BJ (cell line): Measurements from ENCODE around the gene ZNF862. TPM values are rescaled to one million over a fixed set of nuclear protein-coding genes. Genes with fewer than 3 reads are reported as not detected.

Experiments used
- CTCF ChIA-PET: fragments of 350-600 bp; formaldehyde crosslinking; extraction: SDS; loops from one replicate; lab custom pipeline; 2021; ENCODE audit warnings: antibody characterized with exemption, inconsistent platforms; lab: Yijun Ruan, JAX
- POLR2A ChIA-PET: fragments of 300-600 bp; sonication (Branson Sonifier 250); formaldehyde crosslinking; extraction: SDS; loops from one replicate; lab custom pipeline; 2021; ENCODE audit warnings: antibody characterized with exemption; lab: Charles Lee
- DNase-seq: peaks from one replicate; pipeline ENCODE4 v3.0.0-alpha.2; 2011; ENCODE audit warnings: low read depth
- H3K27me3 ChIP-seq: 2 replicates; pipeline ENCODE4 v1.6.0; 2011; ENCODE audit warnings: low read length; ENCODE audit not compliant: control insufficient read depth, insufficient read depth
- H3K36me3 ChIP-seq: 2 replicates; pipeline ENCODE4 v1.5.1; 2011; ENCODE audit warnings: low read length; ENCODE audit not compliant: control insufficient read depth, insufficient read depth
- H3K4me3 ChIP-seq: 2 replicates; pipeline ENCODE4 v1.5.1; 2011; ENCODE audit warnings: low read depth, mild to moderate bottlenecking, control low read depth, low read length
- CTCF ChIP-seq: IDR thresholded peaks from 2 replicates; pipeline ENCODE4 v1.5.1; 2011; ENCODE audit warnings: low read depth, mild to moderate bottlenecking, control low read depth, inconsistent platforms, low read length, moderate library complexity; ENCODE audit not compliant: insufficient read depth
- polyA plus RNA-seq: library from polyadenylated mRNA; depleted of rRNA; stranded (reverse); fragments of >200 nt; gene quantifications from 2 replicates; pipeline ENCODE4 v1.2.3, GENCODE V29; 2011

The ZNF862 gene
- polyA plus RNA-seq, 1 experiment, result 20.4 TPM

GRCh38 chr7:149855361-149856305 lies 17.5 kb downstream of the ZNF862 start:
- DNase-seq, result peak; percentile 41
- CTCF ChIA-PET, result no interaction called here
- no peak for TF ChIP-seq CTCF
- Histone ChIP-seq H3K36me3 (peaks cover 9% of the 10 kb centered on the region), H3K4me3 (no peak overlapping the region), H3K27me3 (no peaks in the 10 kb centered on the region)
- POLR2A ChIA-PET, result no interaction called here

DNA sequence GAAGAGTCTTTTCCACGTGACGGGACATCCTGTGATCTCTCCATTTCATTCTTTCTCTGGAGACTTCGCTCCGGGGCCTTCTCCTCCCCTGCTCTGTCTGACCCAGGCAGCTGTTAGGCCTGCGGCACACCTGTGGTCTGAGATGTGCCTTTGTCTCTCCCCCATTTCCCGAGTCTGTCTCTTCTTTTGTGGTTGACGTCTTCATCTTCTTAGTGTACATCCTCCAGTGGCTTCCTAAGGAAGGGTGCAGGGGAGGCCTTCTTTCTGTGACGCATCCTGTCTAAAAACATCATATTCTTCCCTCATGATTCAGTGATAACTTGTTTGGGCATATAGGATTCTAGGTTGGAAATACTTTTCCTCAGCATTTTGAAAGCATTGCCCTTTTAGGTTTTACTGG lies 18.4 kb downstream of the ZNF862 start:
- no peak for DNase-seq
- TF ChIP-seq CTCF, result no peak
- ChIA-PET CTCF (no interaction called here), POLR2A (no interaction called here)
- Histone ChIP-seq H3K4me3 (no peak overlapping the region), H3K27me3 (no peaks in the 10 kb centered on the region), H3K36me3 (peaks cover 14% of the 10 kb centered on the region)

DNA sequence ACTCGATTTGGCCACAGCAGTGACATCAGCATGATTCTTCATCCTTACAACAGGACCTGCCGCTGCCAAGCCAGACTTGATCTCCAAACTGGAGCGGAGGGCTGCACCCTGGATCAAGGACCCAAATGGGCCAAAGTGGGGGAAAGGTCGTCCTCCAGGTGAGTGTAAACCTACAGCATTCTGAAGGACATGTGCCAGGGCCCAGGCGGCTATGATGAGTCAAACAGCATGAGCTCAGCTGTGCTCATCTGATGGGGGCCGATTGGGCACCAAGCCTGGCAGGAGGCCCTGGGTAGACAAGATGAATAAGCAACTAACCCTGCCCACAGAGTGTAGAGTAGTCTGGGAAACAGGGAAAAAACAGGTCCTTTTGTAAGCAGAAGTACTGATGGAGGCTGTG lies 21.2 kb downstream of the ZNF862 start:
- H3K27me3 ChIP-seq, result no peaks in the 10 kb centered on the region
- TF ChIP-seq CTCF, result no peak
- ChIA-PET POLR2A (no interaction called here), CTCF (no interaction called here)
- H3K36me3 ChIP-seq, result peaks cover 22% of the 10 kb centered on the region
- DNase-seq, result no peak
- H3K4me3 ChIP-seq, result no peak overlapping the region

DNA sequence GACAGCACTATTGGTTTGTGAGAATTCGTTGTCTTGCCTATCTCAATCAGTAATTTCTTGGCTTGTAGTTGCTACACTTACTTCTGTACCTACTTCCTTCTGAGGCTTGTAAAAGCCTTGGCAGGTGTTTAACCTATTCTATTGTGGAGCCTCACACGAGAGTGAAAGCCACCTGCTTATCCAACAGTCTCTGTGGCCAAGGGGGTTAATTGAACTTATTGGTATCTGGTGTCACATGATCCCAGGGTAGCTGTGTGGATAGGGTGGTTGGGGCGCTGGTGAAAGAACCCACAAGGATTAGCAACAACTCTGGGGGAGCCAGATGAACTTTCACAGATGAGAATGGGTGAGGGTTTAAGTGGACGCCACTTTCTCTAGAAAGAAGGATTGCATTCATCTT lies 21.7 kb downstream of the ZNF862 start:
- H3K36me3 ChIP-seq, result peaks cover 22% of the 10 kb centered on the region
- no peak for TF ChIP-seq CTCF
- DNase-seq, result no peak
- no peaks in the 10 kb centered on the region for H3K27me3 ChIP-seq
- ChIA-PET POLR2A (no interaction called here), CTCF (interaction anchor here (1.5 kb wide), 1 partner anchor 10 kb away, joined by 5 read pairs; no protein-coding TSS in a partner anchor)
- H3K4me3 ChIP-seq, result no peak overlapping the region

DNA sequence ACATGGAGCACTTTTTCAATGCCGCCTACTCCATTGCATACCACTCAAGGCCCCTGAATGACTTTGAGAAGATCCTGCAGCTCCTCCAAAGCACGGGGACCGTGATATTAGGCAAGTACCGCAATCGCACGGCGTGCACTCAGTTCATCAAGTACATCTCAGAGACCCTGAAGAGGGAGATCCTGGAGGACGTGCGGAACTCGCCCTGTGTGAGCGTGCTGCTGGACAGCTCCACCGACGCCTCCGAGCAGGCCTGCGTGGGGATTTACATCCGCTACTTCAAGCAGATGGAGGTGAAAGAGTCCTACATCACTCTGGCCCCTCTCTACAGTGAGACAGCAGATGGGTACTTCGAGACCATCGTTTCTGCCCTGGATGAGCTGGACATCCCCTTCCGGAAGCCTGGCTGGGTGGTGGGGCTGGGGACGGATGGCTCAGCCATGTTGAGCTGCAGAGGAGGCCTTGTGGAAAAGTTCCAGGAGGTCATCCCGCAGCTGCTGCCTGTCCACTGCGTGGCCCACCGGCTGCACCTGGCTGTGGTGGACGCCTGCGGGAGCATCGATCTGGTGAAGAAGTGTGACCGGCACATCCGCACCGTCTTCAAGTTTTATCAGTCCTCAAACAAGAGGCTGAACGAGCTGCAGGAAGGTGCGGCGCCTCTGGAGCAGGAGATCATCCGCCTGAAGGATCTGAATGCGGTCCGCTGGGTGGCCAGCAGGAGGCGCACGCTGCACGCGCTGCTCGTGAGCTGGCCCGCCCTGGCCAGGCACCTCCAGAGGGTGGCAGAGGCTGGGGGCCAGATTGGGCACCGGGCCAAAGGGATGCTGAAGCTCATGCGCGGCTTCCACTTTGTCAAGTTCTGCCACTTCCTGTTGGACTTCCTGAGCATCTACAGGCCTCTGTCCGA lies 22.9 kb downstream of the ZNF862 start:
- no peak for DNase-seq
- no peaks in the 10 kb centered on the region for H3K27me3 ChIP-seq
- no peak overlapping the region for H3K4me3 ChIP-seq
- ChIA-PET CTCF (interaction anchor here (1.3 to 1.5 kb wide), 2 partner anchors 9 to 11 kb away, joined by 4 to 5 read pairs; no protein-coding TSS in a partner anchor), POLR2A (no interaction called here)
- peaks cover 24% of the 10 kb centered on the region for H3K36me3 ChIP-seq
- TF ChIP-seq CTCF, result peak; percentile 28
